ENCODE measurements around the gene DQX1.
A peak's percentile ranks its signal among the peaks of the same experiment; 100 is the strongest.

Gene DQX1

DNA sequence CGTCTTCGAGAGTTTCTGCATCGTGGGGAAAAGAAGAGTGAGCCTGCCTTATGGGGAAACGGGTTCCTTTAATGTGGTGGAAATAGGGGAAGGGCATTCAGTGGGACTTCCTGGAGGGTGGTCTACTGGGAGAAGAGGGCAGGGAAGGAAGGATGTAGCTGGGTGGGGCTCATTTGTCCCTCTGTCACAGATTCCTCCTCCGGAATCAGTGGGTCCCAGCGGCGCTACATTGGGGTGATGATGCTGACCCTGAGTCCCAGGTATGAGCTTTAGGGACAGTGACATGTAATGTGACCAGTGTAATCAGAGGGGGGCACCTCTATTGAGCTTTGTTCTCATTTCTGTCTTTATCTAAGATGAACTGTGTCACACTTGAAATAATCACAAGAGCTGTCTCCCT lies 5.6 kb upstream of the DQX1 start:
- DNase-seq = no peak

DNA sequence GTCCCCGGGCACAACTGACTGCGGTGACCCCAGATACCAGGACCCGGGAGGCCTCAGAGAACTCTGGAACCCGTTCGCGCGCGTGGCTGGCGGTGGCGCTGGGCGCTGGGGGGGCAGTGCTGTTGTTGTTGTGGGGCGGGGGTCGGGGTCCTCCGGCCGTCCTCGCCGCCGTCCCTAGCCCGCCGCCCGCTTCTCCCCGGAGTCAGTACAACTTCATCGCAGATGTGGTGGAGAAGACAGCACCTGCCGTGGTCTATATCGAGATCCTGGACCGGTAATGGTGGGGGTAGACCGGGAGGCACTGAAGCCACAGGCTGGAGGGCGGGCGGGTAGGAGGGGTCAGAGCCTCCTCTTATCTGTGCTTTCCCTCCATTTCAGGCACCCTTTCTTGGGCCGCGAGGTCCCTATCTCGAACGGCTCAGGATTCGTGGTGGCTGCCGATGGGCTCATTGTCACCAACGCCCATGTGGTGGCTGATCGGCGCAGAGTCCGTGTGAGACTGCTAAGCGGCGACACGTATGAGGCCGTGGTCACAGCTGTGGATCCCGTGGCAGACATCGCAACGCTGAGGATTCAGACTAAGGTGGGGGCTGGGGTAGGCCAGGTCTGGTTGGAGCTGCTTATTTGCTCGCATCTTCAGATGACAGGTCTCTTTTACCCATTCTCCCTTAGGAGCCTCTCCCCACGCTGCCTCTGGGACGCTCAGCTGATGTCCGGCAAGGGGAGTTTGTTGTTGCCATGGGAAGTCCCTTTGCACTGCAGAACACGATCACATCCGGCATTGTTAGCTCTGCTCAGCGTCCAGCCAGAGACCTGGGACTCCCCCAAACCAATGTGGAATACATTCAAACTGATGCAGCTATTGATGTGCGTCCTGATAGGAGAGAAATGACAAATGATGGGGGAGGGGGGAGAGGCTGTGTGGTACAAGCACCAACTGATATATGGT lies 4.5 kb upstream of the DQX1 start:
- peak; percentile 25 for DNase-seq

DNA sequence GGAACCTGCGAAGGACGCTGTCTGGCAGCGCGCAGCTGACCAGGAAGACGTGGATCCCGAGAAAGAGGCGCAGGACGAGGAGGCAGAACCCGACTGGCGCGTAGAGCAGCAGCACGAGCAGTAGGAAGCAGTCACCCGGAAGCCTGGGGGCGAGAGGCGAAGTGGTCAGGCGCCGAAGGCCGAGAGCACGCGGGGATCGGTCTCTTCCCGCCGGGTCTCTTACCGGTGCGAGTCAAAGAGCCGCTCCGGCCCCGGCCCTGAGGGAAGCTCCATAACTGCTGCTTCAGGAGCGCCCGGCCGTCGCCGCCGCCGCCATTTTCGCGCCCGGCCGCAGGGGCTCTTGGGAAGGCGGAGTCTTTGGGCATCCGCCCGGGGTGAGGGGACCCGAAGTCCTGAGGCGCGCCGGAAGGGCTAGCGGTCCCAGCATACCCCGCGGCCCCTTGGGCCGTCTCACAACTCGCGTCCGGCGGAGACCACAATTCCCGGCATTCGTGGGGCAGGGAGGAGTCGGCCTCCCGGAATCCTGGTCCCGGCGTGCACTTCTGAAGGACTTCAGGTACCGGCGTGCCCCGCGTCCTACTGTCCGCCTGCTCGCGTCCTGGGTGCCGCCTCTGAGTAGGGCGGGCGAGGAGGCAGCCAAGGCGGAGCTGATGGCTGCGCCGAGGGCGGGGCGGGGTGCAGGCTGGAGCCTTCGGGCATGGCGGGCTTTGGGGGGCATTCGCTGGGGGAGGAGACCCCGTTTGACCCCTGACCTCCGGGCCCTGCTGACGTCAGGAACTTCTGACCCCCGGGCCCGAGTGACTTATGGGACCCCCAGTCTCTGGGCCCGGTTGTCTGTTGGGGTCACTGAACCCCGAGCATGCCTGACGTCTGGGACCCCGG lies 3.6 kb upstream of the DQX1 start, which contains the start of the genes AUP1 and HTRA2:
Gene AUP1, minus strand, starts transcription at position 350 of the 882 bp plus-strand sequence. Its CDS starts 77 bp downstream, at position 273.
Gene HTRA2, plus strand, starts transcription at position 577 of the 882 bp plus-strand sequence. Its CDS starts 74 bp downstream, at position 651.
- peak; percentile 98 for DNase-seq

DNA sequence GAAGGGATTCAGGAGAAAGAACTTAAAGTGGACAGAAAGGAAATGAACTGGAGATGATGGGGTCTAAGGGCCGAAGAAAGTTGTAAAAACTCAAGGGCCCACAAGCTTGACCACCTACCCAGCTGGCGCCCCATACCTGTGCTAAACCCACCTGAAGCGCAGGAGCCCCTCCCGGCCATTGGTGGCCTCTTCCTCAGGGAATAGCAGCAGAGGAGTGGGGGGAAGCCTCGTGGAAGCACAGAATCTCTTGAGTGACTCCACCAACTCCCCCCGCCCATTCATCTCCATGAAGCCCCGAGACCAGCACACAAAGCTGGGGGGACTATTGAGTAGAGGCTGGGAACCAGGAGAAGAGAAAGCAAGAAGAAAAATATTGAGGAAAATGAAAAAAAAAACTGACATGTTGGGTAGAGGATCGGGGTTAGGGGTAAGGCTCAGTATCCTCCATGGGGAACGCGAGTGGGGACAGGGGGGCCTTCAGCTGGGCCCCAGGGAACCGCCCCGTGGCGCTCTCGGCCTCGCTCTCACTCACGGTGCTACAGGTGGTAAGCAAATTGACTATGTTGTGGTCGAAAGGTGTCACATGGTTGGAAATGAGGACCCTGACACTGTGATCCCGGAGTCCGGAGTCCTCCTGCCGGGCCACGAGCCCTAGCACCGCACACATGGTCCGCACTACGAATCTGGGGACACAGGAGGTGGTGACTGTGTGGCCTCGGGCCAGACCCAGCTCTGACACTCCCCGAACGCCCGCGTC lies 2.7 kb upstream of the DQX1 start:
- DNase-seq = no peak

DNA sequence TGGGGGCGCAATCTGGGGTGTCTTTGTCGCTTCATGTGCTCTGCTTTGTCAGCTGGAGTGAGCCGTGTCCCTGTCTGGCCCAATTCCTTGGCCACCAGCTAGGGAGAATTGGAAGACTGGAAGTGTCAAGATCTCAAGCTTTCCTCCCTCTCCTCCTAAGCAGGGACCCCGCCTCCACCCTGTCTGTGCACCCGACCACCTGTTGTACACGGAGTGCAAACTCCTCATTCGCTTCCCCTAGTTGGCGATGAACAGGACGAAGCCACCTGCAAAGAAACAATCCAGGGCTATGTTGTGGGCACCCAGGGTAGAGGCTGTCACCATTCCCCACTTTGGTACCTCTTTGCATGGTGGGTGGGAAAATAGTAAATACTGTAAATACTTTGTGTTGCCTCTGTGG lies 1.7 kb upstream of the DQX1 start:
- DNase-seq = no peak

DNA sequence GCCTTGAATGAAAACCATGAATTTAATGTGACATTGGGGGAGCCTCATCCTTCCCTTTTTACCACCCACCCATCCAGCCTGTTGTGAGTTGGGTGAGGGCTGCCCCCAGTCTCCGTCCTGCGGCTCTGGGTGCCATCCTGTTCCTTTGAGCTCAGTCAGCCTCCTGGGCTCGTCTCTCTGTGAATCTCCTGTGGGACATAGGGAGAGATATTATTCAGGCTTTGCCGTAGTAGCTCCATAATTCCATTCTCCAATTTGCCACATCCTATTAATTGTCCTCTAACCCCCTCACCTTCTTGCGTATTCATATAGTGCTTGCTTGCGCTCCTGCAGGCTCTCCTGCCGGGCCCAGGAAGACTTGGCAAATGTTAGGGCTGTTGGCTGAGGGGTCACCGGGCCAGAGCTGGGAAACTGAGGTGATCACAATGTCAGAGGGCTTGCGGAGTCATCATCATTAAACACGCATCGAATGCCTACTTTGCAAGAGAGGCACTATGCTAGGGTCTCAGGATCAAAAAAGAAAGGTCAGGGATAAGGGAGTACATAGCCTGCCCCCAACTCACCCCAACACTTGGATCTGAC lies 709 bp upstream of the DQX1 start:
- no peak for DNase-seq

DNA sequence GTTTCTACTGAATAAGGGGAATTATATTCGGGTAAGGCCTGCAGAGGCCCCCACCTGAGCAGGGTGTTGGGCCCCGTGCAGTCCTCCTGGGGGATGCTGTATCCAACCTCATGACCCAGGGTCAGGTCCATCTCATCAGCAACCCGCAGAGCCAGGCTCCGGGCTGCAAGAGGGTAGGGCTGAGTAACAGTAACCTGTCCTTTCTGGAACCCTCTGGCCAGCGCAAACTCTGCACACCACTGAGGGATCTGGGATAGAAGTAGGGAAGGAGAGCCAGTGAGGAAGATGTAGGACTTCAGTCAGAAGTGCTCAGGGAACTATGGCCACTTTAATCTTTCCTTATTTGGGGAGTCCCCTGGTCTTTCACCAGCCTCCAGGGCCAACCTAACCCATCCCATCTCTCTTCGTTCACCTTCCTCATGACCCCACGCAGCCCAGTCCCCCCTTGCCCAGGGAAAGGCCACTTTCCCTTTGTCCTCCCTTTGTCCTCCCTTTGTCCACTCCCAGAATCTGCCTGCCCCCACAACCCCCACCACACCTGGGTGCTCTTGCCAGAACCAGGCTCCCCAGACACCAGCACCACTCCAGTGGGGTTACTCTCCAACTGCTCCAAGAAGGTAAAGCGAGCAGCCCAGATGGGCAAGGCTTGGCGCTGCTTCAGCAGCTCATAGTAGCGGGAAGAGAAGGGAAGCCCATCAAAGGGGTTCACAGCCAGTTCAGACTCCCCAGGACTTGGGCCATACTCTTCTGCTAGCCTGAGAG lies 895 bp downstream of the DQX1 start:
- DNase-seq = no peak

DNA sequence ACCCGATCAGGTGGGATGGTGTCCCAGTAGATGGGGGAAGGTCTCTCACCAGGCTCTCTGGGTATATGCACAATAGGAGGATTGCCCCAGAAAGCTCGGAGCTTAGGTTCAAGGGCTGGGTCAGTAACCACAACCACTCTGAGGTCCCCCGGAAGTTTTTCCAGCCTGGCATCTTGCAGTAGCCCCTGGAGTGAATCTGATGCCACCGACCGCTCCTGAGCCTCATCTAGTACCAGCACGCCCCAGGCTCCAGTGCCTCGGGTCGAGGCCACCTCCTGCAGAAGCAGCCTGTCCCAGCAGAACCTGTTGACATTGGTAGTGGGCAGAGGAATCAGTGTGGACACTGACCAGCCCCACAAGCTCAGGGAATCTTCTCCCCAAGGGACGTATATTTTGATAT lies 2.0 kb downstream of the DQX1 start:
- DNase-seq = no peak

DNA sequence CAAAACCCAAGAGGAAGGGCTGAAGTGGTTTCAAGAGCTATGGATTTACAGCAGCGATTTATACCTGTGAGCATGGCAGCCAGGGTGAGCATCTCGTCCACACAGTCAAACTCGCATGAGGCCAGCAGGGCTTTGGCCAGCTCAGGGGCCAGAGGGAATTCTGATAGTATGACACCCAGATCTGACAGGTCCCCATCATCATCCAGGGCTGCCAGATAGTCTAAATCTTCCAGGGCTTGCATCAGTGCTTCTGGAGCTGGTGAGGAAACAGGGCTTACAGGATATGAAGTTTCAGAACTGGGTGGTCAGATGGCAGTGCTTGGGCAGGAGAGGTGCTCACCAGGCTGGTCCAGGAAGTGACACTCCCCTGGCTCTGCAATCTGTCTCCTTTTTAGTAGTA lies 3.5 kb downstream of the DQX1 start:
- DNase-seq = no peak

DNA sequence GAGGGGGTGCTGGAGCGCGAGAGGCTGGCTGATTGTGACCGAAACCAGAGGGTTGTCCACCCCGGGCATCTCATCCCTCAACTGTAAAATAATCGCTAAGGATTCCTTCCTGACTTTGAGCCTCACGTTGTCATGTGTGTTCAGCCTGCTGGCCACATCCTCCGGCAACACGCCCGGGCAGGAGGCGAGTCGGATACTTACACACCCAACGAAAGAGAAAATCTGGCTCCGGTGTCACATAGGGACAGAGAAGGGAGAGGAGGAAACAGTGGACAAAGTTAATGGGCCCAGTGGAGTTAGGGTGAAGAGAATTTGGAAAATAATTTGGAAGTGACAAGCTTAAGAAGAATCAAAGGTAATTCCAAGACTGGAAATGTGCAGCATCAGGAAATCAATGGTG lies 9.4 kb downstream of the DQX1 start:
- DNase-seq = no peak

DNA sequence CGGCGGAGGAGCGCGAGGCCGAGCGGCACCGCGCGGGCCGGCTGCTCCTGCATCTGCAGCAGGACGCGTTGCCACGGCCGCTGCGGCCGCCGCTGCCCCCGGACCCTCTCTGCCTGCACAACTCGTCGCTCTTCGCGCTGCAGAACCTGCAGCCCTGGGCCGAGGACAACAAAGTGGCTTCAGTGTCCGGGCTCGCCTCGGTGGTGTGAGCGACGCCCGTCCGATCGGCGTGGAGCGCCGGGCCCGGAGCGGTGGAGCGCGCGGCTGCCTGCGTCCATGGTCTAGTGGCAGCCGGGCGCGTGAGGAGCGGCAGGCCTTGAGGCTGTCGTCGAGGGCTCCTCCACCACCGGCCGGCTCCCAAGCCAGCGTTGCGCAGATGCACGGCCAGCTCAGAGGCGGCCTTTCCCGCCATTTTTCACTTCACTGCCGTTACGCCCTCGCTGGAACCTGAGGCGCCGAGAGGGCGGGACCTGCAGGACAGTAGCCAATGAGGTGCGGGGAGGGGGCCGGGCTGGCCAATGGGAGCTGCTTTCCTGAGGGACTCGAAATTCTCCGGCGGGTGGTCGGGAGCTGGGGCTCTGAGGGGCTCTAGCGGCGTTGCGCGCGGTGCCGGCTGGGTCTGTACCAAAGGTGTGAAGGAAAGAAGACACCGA lies 9.9 kb downstream of the DQX1 start:
- DNase-seq = no peak

DNA sequence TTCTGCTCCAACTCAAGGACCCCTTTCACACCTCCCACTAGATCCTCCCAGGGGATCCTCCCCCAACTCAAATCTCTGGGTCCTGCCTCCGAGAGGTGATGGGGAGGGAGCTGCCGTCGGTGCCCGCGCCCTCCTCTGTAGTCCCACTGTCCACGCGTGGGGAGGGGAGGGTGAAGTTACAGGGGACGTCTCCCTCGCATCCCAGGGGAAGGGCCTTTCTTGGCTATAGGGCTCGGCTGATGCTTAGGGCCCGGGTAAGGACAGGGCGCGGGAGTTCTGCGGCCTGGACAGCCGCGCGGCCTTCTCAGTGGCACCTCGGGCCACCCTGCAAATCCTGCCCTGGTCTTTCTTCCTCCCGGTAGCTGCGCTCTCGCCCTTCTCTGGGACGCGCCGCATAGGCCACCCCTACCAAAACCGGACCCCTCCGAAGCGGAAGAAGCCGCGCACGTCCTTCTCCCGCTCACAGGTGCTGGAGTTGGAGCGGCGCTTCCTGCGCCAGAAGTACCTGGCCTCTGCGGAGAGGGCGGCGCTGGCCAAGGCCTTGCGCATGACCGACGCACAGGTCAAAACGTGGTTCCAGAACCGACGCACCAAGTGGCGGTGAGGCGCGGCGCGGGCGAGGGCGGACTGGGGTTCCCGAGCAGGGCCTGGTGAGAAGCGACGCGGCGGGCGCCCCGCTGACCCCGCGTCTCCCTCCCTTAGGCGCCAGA lies 10.6 kb downstream of the DQX1 start:
- DNase-seq = no peak

DNA sequence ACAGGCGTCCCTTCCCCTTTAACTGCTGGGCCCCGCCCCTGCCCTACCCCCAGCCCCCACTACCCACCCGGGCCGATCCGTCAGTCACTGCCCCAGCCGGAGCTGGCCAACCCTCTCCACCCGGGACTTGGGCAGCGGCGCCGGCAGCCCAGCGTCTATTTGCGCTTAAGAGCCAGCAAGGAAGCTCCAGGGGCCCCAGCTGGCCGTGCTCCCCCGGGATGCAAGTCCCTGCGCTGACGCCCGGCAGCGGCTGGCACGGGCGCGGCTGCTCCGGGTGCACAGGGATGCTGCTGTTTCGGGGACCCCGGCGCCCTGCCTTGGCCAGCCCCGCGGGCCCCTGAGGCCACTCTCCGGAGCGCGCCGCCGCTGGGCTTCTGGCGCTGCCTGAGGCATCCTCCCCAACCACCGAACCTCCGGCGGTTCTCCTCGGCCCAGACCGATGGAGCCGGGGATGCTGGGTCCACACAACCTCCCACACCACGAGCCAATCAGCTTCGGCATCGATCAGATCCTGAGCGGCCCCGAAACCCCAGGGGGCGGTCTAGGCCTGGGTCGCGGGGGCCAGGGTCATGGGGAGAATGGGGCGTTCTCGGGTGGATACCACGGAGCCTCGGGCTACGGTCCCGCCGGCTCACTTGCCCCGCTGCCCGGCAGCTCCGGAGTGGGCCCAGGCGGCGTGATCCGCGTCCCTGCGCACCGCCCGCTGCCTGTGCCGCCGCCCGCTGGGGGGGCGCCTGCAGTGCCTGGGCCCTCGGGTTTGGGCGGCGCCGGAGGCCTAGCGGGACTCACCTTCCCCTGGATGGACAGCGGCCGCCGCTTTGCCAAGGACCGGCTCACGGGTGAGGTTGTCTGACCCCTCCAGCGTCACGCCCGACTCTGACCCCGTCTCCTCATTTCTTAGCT lies 11.4 kb downstream of the DQX1 start, which contains the start of gene TLX2:
Gene TLX2, plus strand, starts transcription at position 83 of the 903 bp plus-strand sequence. Its CDS starts 357 bp downstream, at position 440.
- no peak for DNase-seq

DNA sequence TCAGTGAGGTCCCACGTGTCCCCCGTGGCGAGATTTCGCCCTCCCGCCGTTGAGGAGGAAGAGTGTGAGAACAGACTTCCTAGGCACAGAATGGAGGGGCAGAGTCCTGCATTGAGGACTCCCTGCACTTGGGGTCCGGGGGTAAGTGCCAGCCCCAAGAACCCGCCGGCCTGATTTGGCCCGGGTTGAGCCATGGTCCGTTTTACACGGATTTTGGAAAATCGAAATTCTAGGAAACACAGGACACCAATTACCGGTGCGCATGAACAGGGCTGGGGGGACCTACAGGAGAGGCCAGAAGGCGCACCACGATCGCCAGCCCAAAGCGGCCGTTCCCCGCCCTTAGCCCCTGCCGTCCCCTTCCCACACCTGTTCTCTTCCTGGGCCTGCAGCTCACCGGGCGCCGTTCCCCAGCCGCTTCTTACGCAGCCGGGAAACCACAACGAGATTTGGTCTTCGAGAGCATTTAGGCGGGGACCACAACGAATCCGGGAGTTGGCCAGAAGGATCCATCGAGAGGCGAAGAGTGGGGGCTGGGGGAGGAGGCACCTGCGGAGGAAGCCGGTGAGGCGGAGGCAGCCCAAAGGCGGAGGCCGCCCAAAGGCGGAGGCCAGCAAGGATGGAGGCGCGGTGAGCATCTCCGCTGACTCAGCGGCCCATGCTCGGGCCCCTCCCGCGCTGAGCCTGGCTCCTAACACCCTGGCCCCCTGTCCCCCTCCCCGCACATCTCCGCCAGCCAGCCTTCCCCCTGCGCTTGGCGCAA lies 12.2 kb downstream of the DQX1 start:
- no peak for DNase-seq

DNA sequence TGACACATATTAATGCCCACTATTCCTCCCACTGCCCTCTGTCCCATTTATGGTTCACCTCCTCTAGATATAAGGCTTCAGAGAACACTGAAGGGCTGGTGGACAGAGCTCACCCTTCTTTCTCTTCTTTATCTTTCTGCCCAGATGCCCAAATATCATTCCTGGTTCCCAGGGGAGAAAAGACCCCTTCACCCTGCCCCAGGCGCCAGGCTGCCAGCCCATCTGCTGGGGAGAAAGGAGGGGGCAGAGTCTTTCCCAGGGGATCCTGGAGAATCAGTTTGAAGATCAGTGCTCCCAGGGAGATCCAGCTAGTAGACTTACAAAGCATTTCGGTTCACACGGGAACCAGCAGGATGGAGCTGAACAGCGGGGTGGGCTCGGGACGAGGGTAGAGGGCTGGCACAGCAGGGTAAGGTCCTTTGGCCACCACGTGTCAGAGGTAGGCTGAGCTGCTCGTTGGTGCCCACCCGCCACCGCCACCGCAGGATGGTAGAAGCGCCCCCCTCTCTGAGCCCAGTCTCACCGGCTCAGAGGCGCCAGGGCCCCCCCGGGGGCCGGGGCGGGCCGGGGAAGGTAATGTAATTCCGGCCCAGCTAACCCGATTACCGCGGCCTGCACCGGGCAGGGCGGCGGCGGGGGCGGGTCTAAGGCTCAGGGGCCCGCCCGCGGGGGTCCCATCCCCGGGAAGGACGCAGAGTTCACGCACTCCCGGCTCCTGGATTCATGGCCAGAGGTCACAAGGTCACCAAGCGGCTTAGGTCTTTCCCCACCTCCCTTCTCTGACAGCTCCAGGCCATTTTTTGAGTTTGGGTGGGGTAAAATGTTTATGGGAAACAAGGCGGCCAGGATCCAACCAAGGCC lies 13.1 kb downstream of the DQX1 start:
- no peak for DNase-seq

DNA sequence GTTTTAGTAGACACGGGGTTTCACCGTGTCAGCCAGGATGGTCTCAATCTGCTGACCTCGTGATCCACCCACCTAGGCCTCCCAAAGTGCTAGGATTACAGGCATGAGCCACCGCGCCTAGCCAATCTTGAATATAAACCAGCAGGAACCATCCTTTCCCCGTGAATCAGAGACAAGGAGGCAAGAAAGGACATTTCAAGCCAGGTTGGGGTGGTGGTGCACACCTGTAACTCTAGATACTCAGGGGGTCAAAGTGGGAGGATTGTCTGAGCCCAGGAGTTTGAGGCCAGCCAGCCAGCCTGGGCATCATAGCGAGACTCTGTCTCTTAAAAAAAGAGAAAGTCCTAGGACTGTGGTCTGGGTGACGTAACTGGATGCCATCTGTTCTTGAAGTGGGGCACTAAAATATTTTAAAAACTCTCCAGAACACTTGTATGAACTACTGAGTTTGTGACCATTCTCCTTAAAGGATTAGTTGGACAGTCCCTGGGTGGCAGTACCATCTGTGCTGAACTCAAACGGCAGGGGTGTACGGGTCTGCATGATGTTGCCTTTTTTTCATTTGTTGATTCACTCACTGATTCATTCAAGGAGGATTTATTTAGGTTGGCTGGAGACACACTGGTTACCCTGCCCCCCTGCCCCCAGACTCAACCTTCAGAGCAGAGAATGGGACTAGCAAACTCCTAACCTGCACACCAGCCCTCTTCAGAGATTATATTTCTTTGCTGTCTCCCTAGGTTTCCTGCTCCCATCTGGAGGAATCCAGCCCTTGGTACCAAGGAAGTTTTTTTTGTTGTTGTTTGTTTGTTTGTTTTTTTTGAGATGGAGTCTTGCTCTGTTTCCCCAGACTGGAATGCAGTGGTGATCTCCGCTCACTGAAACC lies 14.7 kb downstream of the DQX1 start:
- DNase-seq = no peak
